ENCODE results near the gene DYRK4.

The DYRK4 gene

GRCh38 chr12:4563336-4563735 is 1.3 kb downstream of the DYRK4 start:
- no peak for DNase-seq (ENCODE audit: low read depth)

GRCh38 chr12:4564818-4565217 is 2.8 kb downstream of the DYRK4 start:
- no peak for DNase-seq (ENCODE audit: low read depth)

DNA sequence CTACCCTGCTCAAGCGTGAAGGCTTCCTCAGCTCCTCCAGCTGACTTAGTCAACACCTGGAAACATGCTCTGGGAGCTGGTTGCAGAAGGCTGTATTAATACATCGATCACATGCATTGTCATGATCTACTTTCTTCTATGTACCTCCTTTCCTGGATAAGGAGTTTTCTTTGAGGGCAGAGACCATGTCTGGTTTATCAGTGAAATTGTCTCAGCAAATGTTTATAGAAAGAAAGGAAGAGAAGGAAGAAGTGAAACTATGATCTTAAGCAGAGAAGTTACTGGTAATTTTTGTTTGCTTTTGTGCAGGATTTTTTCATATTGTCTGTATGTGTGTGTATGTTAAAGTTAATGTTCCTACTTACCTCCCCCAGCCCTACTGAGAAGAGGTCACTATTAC is 4.5 kb downstream of the DYRK4 start:
- no peak for DNase-seq (ENCODE audit: low read depth)

DNA sequence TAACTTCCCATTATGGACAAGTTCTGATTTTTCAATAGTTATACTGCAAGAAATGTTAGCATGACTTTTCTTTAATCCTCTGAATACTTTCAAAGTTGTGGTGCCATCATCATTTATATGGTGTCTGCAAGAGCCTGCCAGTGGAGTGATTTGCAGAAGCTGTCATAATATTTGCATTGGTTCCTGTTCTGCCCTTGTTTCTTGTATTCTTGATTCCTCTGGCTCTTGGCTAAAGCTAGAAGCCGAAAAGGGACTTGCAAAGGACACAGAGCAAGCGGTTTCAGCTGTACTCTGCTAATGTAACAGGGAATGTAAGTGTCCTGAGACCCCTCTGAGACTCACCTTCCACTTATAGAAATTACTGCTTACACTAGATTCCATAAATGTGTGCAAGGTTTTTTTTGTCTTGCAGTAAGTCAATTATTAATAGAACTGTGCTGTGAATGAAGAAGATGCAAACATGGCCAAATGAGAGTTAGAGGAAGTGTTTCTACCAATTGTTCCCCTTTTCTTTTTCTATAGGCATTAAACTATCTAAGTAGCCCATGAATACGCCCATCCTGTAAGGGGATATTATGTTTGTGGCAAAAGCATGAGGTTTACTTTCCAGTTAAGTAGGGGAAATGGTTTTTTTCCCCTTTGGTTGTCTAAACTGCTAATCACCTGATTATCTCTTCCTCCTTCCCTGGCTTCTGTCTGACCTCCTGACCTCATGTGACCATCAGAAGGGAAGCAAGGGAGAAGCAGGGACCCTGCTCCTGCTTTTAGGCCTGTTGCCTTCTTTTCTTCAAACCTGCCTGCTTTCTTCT is 5.3 kb downstream of the DYRK4 start:
- DNase-seq (ENCODE audit: low read depth), result no peak

GRCh38 chr12:4569261-4569660 is 7.3 kb downstream of the DYRK4 start:
- no peak for DNase-seq (ENCODE audit: low read depth)

- no peak for DNase-seq (ENCODE audit: low read depth)
Observed at GRCh38 chr12:4572680-4573079, 10.7 kb downstream of the DYRK4 start.

DNA sequence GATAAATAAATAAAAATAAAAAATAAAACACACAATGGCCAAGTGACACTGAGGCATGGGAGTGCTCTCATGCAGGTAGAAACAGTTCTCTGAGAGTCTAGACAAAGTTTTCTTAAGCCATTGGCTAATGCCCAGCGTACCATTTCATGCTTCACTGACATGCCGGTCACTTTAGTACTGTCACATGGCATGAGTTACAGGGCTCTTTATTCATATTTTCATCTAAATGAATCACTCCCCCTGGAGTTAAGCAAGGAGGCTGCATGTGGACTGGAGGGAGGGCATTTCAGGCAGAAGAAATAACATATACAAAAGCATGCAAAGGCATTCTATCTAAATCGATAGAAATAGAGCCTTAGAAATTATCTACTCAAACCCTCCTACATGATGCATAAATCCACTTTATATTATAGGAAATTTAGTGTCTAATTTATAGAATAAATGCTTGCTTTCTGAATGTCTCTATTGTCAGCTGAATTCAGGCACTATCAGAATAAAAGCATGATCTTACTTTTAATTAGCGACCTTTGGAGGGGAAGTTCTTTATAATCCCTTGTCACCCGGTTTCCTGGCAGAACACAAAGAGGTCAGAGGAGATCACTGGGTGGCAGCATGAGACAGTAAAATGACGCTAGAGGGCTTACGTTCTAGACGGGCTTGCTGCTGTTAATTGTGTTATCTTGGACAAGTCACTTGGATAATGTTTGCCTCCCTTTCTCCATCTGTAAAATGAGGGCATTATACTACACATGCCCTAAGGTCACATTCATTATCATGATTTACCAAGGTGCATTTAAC is 17.5 kb downstream of the DYRK4 start:
- DNase-seq (ENCODE audit: low read depth), result no peak

DNA sequence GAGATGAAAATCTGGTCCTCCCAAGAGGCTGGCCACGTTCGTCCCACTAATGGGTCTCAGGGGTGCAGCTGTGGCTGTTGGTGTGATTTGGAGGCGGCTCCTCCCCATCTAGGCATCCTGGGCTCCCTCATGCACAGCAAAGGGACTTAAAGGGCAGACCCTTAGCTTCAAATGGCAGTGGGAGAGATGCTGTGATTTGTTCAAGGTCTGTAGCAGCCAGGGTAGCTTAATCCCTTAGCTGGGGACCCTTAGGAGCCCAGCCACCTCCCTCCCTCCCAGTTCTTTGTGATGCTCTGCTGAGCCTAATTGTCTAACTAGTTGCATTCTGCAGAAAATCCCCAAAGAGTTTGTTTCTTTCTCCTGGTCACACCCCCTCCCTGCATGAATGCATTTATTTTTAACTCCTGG is 18.3 kb downstream of the DYRK4 start:
- no peak for DNase-seq (ENCODE audit: low read depth)

GRCh38 chr12:4584281-4584680 is 22.3 kb downstream of the DYRK4 start:
- DNase-seq (ENCODE audit: low read depth), result no peak

DNA sequence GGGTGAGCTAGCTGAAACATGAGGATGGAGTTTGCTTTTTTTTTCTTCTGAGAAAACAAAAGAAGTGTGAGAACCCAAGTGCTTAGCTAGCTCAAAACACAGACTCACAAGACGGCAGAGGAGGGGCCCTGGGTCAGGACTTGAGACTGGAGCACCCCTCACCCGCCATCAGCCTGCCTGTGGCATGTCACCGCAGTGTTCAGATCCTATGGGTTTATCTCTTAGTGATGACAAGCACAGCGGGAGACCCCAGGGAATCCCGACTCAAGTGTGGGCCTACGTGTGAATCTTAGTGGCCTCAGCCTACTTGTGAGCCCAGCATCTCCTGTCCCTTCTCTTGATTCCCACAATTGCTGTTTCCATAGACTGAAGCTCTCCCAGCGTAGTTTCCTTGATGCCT is 22.9 kb downstream of the DYRK4 start:
- no peak for DNase-seq (ENCODE audit: low read depth)

GRCh38 chr12:4586500-4586899 is 24.5 kb downstream of the DYRK4 start:
- no peak for DNase-seq (ENCODE audit: low read depth)

DNA sequence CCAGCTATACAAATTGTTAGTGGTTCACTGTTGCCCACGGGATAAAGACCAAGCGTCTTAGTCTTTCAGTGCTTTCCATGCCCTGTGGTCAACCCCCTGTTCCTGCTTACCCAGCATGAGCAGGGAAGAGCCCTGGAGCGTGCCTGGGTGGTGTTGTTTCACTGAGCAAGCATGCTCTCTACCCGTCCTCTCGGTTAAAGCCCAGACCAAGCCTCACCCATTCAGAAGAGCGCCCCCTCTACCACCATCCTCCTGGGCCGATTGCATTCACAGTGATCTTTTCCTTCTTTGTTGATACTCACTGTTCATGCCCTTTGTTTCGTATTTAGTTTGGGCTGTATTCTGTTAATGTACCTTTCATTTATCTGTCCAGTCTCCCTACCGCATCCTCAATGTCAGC is 25.1 kb downstream of the DYRK4 start:
- DNase-seq (ENCODE audit: low read depth), result no peak

- DNase-seq (ENCODE audit: low read depth), result no peak
Observed at GRCh38 chr12:4588916-4589315, 26.9 kb downstream of the DYRK4 start.

DNA sequence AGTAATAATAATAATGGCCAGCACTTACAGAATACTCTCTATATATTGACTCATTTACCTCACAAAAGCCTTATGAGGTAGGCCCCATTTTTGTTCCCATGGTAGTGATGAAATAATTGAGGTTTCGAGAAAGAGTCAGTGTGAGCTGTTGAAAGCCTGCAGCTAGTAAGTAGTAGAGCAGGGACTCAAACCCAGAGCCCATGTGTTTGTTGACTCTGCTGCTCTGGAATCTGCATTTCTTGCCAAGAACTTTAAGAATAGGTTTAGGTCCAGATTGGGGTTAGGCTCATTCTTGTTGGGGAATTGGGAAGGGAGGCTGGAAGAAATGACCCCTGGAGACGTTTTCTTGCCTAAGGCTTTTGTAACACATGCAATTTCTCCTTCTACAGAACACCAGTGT is 27.9 kb downstream of the DYRK4 start:
- DNase-seq (ENCODE audit: low read depth), result no peak

DNA sequence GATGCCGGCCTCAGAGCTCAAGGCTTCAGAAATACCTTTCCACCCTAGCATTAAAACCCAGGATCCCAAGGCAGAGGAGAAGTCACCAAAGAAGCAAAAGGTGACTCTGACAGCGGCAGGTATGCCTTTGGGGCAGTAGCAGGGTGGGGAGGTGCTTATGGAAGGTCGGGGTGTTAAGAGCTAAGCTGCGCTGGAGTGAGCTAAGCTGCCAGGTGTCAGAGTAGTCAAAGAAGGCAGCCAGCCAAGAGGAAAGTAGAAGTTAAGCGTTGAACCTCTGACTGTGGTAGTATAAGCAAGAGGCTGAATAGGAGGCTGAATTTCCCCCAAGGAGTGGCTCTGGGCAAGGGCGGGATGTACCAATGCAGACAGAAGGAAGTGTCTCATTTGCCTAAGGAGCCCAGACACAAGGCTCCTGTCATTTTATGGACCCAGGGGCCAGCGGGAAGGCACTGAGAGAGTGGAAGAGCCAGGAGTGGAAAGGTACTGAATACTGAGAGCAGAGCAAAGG is 29.2 kb downstream of the DYRK4 start:
- no peak for DNase-seq (ENCODE audit: low read depth)

- no peak for DNase-seq (ENCODE audit: low read depth)
Observed at GRCh38 chr12:4595881-4596280, 33.9 kb downstream of the DYRK4 start.

DNA sequence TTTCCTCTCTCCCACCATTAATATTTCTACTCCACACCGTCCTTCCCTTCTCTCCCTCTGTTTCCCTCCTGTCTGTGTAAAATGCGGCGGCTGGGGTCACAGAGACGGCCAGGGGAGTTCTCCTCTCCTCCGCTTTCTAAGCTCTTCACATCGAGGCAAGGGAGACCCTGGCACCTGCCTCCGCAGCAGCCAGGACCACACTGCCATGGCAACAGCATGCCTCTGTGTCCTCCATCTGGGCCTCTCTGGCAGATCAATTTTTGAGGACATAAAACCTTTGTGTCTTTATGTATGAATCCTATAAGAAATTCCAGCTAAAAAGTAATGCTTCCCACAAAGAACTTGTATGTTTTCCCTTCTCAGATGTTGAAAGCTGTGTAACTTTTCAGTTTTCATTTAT is 41.4 kb downstream of the DYRK4 start:
- DNase-seq (ENCODE audit: low read depth), result no peak

DNA sequence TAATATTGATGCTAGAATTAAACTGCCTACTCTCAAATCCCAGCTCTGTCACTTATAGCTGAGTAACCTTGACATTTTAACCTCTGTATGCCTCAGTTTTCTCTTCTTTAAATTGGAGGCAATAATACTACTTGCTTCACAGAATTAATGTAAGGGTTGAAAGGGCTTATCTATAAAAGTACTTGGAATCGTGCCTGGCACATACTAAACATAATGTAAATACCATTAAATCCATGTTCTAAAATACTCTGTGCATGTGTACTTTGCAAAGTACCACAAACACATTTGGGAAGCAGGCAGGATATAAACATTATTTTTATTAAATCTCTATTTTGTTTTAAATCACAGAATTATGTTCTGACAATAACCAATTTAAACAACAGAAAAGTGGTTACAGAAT is 41.9 kb downstream of the DYRK4 start:
- DNase-seq (ENCODE audit: low read depth), result no peak

GRCh38 chr12:4604684-4605193 is 42.7 kb downstream of the DYRK4 start:
- DNase-seq (ENCODE audit: low read depth), result peak; percentile 83

DNA sequence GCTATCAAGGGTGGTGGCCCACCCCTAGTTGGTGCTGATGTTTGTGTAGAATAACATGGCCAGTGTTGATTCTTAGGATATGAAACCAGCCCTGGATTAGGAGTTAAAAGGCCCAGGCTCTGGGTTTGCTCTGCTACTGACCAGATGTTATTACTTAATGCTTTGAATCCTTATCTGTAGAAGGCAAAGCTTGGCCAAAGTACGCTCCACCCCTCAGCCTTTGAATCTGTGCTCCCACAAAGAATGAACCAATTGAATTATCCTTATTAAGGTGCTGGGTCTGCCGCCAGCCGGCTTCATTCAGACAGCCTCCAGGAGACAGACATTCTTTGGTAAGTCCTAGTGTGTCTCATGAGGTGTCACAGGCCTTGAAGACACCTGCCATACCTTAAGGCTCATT is 45.0 kb downstream of the DYRK4 start:
- no peak for DNase-seq (ENCODE audit: low read depth)

GRCh38 chr12:4609071-4609470 is 47.1 kb downstream of the DYRK4 start:
- DNase-seq (ENCODE audit: low read depth), result no peak

DNA sequence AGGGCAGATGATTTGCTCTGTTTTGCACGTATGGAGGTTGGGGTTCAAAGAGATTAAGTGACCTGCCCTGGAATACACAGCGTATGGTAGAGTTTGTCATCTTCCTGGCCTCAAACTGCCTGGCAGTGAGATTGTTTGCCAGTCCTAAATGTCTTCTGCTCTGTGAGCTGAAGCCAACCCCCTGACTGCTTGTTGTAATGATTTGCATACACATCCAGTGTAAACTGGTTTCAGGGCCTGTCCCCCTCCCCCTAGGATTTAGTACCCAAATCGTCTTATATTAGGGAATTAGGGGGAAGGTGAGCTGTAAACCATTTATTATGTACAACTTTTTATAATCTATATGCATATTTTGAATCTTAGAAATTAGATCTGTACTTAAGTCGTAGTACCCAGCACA is 48.5 kb downstream of the DYRK4 start:
- DNase-seq (ENCODE audit: low read depth), result no peak

GRCh38 chr12:4615667-4616066 is 53.7 kb downstream of the DYRK4 start:
- no peak for DNase-seq (ENCODE audit: low read depth)
